ENCODE measurements around the gene ATP8B3.
"Not testable (repeated sequence)": the region's sequence is repeated elsewhere in the genome, so short reads cannot be mapped to it uniquely, and the experiment has no call there.

Gene ATP8B3

GRCh38 chr19:1797313-1797712, 14.8 kb downstream of the ATP8B3 start:
- not testable (repeated sequence) for DNase-seq (ENCODE audit: low read depth, low spot score)

- no peak for DNase-seq (ENCODE audit: low read depth, low spot score)
These were observed 15.5 kb downstream of the ATP8B3 start for GRCh38 chr19:1796395-1797142.

- no peak for DNase-seq (ENCODE audit: low read depth, low spot score)
These were observed 17.5 kb downstream of the ATP8B3 start for GRCh38 chr19:1794424-1795172.

GRCh38 chr19:1791879-1792278, 20.2 kb downstream of the ATP8B3 start:
- DNase-seq (ENCODE audit: low read depth, low spot score) = no peak

- DNase-seq (ENCODE audit: low read depth, low spot score) = no peak
These were observed 21.9 kb downstream of the ATP8B3 start for GRCh38 chr19:1790054-1790792.

GRCh38 chr19:1789261-1790041, 22.6 kb downstream of the ATP8B3 start:
- DNase-seq (ENCODE audit: low read depth, low spot score) = no peak

GRCh38 chr19:1787116-1787515, 25.0 kb downstream of the ATP8B3 start:
- no peak for DNase-seq (ENCODE audit: low read depth, low spot score)

- DNase-seq (ENCODE audit: low read depth, low spot score) = no peak
These were observed 25.4 kb downstream of the ATP8B3 start for GRCh38 chr19:1786668-1787067.

- no peak for DNase-seq (ENCODE audit: low read depth, low spot score)
These were observed 26.8 kb downstream of the ATP8B3 start for GRCh38 chr19:1785310-1785709.

GRCh38 chr19:1783874-1784273, 28.2 kb downstream of the ATP8B3 start:
- DNase-seq (ENCODE audit: low read depth, low spot score) = no peak

- DNase-seq (ENCODE audit: low read depth, low spot score) = no peak
These were observed 28.7 kb downstream of the ATP8B3 start for GRCh38 chr19:1783354-1783753.

GRCh38 chr19:1782521-1782920, 29.6 kb downstream of the ATP8B3 start:
- DNase-seq (ENCODE audit: low read depth, low spot score) = no peak

GRCh38 chr19:1780272-1780958, 31.7 kb downstream of the ATP8B3 start:
- no peak for DNase-seq (ENCODE audit: low read depth, low spot score)

- no peak for DNase-seq (ENCODE audit: low read depth, low spot score)
These were observed 32.5 kb downstream of the ATP8B3 start for GRCh38 chr19:1779574-1779973.

- no peak for DNase-seq (ENCODE audit: low read depth, low spot score)
These were observed 34.9 kb downstream of the ATP8B3 start for GRCh38 chr19:1777149-1777548.

- DNase-seq (ENCODE audit: low read depth, low spot score) = no peak
These were observed 35.4 kb downstream of the ATP8B3 start for GRCh38 chr19:1776606-1777147.

- DNase-seq (ENCODE audit: low read depth, low spot score) = no peak
These were observed 36.0 kb downstream of the ATP8B3 start for GRCh38 chr19:1775951-1776605.

- no peak for DNase-seq (ENCODE audit: low read depth, low spot score)
These were observed 36.9 kb downstream of the ATP8B3 start for GRCh38 chr19:1774989-1775772.

GRCh38 chr19:1773184-1773583, 38.9 kb downstream of the ATP8B3 start:
- DNase-seq (ENCODE audit: low read depth, low spot score) = no peak
